GM23338 (cell line): Measurements from ENCODE around the gene ASAH2.

Source experiments
- CREB1 ChIP-seq: fragments of 250-450 bp; sonication (Bioruptor Pico); IDR thresholded peaks from 2 replicates; pipeline ENCODE4 v1.5.0; 2020; ENCODE audit warnings: low read depth, mild to moderate bottlenecking, moderate library complexity
- EZH2 ChIP-seq: fragments of 200-600 bp; sonication (generic); IDR thresholded peaks from one replicate; pipeline ENCODE4 v1.8.0; 2017; ENCODE audit warnings: antibody characterized with exemption, mild to moderate bottlenecking, low read depth; ENCODE audit not compliant: unreplicated experiment
- EZH2phosphoT487 ChIP-seq: fragments of 200-600 bp; sonication (generic); IDR thresholded peaks from one replicate; pipeline ENCODE4 v1.8.1; 2018; ENCODE audit warnings: antibody characterized with exemption; ENCODE audit not compliant: unreplicated experiment
- JUNB ChIP-seq: IDR thresholded peaks from one replicate; pipeline ENCODE4 v1.6.1; 2016; ENCODE audit warnings: antibody characterized with exemption; ENCODE audit not compliant: unreplicated experiment
- NANOG ChIP-seq: IDR thresholded peaks from 2 replicates; pipeline ENCODE4 v1.6.1; 2016; ENCODE audit warnings: antibody characterized with exemption, borderline replicate concordance
- POLR2AphosphoS5 ChIP-seq: IDR thresholded peaks from 2 replicates; pipeline ENCODE4 v1.6.1; 2016; ENCODE audit warnings: antibody characterized with exemption, low read depth
- STAT1 ChIP-seq: IDR thresholded peaks from one replicate; pipeline ENCODE4 v1.6.1; 2016; ENCODE audit warnings: antibody characterized with exemption; ENCODE audit not compliant: unreplicated experiment
- ZNF114 ChIP-seq: fragments of 250-450 bp; sonication (Bioruptor Pico); IDR thresholded peaks from 2 replicates; pipeline ENCODE4 v1.5.0; 2020; ENCODE audit warnings: mild to moderate bottlenecking, moderate library complexity
- ZNF331 ChIP-seq: fragments of 250-450 bp; sonication (Bioruptor Pico); IDR thresholded peaks from 2 replicates; pipeline ENCODE4 v1.5.0; 2020; ENCODE audit warnings: low read depth, mild to moderate bottlenecking, moderate library complexity
- TF ChIP-seq, protein P1 (sequence below), 2 experiments: fragments of 200-600 bp in 1 of 2; sonication (generic) in 1 of 2; conservative IDR thresholded peaks; 2 replicates each; pipeline versions ENCODE4 v1.5.1 to v1.6.1; 2016 to 2017; ENCODE audit warnings: antibody characterized with exemption in 2 of 2, low read depth in 2 of 2, mild to moderate bottlenecking in 2 of 2, moderate library complexity in 1 of 2
- TF ChIP-seq, protein P2 (sequence below): IDR thresholded peaks from one replicate; pipeline ENCODE4 v1.6.1; 2018; ENCODE audit warnings: antibody characterized with exemption; ENCODE audit not compliant: unreplicated experiment
- TF ChIP-seq, protein P3 (sequence below): IDR thresholded peaks from 2 replicates; pipeline ENCODE4 v1.6.1; 2016; ENCODE audit warnings: antibody characterized with exemption
- TF ChIP-seq, protein P4 (sequence below): fragments of 250-450 bp; sonication (Bioruptor Pico); IDR thresholded peaks from 2 replicates; pipeline ENCODE4 v1.5.0; 2020; ENCODE audit warnings: mild to moderate bottlenecking, moderate library complexity

DNA sequence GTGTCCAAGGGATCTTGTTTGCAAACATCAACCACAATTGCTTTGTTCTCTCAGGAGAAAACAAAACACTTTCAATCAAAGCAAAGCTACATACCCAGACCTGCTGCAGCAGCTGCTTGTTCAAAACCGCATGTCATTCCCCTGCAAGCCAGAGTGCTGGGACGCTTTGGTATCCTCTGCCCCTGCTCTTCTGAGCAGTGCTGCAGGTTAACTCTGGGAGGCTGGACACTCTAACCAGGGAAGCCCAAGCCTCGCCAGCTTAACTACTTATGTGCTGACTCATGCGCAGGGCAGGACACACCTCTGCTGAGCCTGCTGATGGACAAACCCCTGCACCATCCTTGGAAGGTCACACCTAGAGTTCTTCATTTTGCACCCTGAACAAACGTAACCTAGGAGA lies 28.2 kb upstream of the ASAH2 start:
- TF ChIP-seq POLR2AphosphoS5 (no peak), EZH2 (no peak), EZH2phosphoT487 (no peak), CREB1 (CRISPR knock-in tag) (no peak), JUNB (no peak), ZNF331 (CRISPR knock-in tag) (no peak), NANOG (no peak), ZNF114 (CRISPR knock-in tag) (no peak), STAT1 (no peak)
- TF ChIP-seq, protein P1, sequence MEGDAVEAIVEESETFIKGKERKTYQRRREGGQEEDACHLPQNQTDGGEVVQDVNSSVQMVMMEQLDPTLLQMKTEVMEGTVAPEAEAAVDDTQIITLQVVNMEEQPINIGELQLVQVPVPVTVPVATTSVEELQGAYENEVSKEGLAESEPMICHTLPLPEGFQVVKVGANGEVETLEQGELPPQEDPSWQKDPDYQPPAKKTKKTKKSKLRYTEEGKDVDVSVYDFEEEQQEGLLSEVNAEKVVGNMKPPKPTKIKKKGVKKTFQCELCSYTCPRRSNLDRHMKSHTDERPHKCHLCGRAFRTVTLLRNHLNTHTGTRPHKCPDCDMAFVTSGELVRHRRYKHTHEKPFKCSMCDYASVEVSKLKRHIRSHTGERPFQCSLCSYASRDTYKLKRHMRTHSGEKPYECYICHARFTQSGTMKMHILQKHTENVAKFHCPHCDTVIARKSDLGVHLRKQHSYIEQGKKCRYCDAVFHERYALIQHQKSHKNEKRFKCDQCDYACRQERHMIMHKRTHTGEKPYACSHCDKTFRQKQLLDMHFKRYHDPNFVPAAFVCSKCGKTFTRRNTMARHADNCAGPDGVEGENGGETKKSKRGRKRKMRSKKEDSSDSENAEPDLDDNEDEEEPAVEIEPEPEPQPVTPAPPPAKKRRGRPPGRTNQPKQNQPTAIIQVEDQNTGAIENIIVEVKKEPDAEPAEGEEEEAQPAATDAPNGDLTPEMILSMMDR (conservative IDR thresholded peaks at IDR 0.05; ENCODE audit: low read depth in 2 of 2), result no peak
- TF ChIP-seq, protein P2, sequence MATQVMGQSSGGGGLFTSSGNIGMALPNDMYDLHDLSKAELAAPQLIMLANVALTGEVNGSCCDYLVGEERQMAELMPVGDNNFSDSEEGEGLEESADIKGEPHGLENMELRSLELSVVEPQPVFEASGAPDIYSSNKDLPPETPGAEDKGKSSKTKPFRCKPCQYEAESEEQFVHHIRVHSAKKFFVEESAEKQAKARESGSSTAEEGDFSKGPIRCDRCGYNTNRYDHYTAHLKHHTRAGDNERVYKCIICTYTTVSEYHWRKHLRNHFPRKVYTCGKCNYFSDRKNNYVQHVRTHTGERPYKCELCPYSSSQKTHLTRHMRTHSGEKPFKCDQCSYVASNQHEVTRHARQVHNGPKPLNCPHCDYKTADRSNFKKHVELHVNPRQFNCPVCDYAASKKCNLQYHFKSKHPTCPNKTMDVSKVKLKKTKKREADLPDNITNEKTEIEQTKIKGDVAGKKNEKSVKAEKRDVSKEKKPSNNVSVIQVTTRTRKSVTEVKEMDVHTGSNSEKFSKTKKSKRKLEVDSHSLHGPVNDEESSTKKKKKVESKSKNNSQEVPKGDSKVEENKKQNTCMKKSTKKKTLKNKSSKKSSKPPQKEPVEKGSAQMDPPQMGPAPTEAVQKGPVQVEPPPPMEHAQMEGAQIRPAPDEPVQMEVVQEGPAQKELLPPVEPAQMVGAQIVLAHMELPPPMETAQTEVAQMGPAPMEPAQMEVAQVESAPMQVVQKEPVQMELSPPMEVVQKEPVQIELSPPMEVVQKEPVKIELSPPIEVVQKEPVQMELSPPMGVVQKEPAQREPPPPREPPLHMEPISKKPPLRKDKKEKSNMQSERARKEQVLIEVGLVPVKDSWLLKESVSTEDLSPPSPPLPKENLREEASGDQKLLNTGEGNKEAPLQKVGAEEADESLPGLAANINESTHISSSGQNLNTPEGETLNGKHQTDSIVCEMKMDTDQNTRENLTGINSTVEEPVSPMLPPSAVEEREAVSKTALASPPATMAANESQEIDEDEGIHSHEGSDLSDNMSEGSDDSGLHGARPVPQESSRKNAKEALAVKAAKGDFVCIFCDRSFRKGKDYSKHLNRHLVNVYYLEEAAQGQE, result no peak
- TF ChIP-seq, protein P3, sequence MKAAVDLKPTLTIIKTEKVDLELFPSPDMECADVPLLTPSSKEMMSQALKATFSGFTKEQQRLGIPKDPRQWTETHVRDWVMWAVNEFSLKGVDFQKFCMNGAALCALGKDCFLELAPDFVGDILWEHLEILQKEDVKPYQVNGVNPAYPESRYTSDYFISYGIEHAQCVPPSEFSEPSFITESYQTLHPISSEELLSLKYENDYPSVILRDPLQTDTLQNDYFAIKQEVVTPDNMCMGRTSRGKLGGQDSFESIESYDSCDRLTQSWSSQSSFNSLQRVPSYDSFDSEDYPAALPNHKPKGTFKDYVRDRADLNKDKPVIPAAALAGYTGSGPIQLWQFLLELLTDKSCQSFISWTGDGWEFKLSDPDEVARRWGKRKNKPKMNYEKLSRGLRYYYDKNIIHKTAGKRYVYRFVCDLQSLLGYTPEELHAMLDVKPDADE, result no peak
- TF ChIP-seq, protein P4, sequence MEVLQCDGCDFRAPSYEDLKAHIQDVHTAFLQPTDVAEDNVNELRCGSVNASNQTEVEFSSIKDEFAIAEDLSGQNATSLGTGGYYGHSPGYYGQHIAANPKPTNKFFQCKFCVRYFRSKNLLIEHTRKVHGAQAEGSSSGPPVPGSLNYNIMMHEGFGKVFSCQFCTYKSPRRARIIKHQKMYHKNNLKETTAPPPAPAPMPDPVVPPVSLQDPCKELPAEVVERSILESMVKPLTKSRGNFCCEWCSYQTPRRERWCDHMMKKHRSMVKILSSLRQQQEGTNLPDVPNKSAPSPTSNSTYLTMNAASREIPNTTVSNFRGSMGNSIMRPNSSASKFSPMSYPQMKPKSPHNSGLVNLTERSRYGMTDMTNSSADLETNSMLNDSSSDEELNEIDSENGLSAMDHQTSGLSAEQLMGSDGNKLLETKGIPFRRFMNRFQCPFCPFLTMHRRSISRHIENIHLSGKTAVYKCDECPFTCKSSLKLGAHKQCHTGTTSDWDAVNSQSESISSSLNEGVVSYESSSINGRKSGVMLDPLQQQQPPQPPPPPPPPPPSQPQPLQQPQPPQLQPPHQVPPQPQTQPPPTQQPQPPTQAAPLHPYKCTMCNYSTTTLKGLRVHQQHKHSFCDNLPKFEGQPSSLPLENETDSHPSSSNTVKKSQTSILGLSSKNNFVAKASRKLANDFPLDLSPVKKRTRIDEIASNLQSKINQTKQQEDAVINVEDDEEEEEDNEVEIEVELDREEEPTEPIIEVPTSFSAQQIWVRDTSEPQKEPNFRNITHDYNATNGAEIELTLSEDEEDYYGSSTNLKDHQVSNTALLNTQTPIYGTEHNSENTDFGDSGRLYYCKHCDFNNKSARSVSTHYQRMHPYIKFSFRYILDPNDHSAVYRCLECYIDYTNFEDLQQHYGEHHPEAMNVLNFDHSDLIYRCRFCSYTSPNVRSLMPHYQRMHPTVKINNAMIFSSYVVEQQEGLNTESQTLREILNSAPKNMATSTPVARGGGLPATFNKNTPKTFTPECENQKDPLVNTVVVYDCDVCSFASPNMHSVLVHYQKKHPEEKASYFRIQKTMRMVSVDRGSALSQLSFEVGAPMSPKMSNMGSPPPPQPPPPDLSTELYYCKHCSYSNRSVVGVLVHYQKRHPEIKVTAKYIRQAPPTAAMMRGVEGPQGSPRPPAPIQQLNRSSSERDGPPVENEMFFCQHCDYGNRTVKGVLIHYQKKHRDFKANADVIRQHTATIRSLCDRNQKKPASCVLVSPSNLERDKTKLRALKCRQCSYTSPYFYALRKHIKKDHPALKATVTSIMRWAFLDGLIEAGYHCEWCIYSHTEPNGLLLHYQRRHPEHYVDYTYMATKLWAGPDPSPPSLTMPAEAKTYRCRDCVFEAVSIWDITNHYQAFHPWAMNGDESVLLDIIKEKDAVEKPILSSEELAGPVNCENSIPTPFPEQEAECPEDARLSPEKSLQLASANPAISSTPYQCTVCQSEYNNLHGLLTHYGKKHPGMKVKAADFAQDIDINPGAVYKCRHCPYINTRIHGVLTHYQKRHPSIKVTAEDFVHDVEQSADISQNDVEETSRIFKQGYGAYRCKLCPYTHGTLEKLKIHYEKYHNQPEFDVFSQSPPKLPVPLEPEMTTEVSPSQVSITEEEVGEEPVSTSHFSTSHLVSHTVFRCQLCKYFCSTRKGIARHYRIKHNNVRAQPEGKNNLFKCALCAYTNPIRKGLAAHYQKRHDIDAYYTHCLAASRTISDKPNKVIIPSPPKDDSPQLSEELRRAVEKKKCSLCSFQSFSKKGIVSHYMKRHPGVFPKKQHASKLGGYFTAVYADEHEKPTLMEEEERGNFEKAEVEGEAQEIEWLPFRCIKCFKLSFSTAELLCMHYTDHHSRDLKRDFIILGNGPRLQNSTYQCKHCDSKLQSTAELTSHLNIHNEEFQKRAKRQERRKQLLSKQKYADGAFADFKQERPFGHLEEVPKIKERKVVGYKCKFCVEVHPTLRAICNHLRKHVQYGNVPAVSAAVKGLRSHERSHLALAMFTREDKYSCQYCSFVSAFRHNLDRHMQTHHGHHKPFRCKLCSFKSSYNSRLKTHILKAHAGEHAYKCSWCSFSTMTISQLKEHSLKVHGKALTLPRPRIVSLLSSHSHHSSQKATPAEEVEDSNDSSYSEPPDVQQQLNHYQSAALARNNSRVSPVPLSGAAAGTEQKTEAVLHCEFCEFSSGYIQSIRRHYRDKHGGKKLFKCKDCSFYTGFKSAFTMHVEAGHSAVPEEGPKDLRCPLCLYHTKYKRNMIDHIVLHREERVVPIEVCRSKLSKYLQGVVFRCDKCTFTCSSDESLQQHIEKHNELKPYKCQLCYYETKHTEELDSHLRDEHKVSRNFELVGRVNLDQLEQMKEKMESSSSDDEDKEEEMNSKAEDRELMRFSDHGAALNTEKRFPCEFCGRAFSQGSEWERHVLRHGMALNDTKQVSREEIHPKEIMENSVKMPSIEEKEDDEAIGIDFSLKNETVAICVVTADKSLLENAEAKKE (CRISPR knock-in tag), result no peak
